VCaP (cell line): ENCODE measurements around the gene TEX264.
"Not testable (repeated sequence)": the region's sequence is repeated elsewhere in the genome, so short reads cannot be mapped to it uniquely, and the experiment has no call there.

Experiments
- H3K27ac ChIP-seq: fragments of 450-650 bp; 2 replicates; pipeline ENCODE4 v1.5.1; 2017
- TF ChIP-seq, protein P1 (sequence below): fragments of 450-650 bp; conservative IDR thresholded peaks from 2 replicates; pipeline ENCODE4 v1.5.1; 2017; ENCODE audit warnings: mild to moderate bottlenecking, moderate library complexity

TEX264 gene

GRCh38 chr3:51646091-51646490, 25.0 kb upstream of the TEX264 start:
- no peak overlapping the region for H3K27ac ChIP-seq
- TF ChIP-seq, protein P1, sequence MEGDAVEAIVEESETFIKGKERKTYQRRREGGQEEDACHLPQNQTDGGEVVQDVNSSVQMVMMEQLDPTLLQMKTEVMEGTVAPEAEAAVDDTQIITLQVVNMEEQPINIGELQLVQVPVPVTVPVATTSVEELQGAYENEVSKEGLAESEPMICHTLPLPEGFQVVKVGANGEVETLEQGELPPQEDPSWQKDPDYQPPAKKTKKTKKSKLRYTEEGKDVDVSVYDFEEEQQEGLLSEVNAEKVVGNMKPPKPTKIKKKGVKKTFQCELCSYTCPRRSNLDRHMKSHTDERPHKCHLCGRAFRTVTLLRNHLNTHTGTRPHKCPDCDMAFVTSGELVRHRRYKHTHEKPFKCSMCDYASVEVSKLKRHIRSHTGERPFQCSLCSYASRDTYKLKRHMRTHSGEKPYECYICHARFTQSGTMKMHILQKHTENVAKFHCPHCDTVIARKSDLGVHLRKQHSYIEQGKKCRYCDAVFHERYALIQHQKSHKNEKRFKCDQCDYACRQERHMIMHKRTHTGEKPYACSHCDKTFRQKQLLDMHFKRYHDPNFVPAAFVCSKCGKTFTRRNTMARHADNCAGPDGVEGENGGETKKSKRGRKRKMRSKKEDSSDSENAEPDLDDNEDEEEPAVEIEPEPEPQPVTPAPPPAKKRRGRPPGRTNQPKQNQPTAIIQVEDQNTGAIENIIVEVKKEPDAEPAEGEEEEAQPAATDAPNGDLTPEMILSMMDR = no peak

DNA sequence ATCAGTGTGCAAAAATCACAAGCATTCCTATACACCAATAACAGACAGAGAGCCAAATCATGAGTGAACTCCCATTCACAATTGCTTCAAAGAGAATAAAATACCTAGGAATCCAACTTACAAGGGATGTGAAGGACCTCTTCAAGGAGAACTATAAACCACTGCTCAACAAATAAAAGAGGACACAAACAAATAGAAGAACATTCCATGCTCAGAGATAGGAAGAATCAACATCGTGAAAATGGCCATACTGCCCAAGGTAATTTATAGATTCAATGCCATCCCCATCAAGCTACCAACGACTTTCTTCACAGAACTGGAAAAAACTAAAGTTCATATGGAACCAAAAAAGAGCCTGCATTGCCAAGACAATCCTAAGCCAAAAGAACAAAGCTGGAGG, 18.9 kb upstream of the TEX264 start:
- H3K27ac ChIP-seq = peak overlapping the region; percentile 57

DNA sequence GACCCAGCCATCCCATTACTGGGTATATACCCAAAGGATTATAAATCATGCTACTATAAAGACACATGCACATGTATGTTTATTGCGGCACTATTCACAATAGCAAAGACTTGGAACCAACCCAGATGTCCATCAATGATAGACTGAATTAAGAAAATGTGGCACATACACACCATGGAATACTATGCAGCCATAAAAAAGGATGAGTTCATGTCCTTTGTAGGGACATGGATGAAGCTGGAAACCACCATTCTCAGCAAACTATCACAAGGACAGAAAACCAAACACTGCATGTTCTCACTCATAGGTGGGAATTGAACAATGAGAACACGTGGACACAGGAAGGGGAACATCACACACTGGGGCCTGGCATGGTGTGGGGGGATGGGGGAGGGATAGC, 17.6 kb upstream of the TEX264 start:
- H3K27ac ChIP-seq = not testable (repeated sequence)

DNA sequence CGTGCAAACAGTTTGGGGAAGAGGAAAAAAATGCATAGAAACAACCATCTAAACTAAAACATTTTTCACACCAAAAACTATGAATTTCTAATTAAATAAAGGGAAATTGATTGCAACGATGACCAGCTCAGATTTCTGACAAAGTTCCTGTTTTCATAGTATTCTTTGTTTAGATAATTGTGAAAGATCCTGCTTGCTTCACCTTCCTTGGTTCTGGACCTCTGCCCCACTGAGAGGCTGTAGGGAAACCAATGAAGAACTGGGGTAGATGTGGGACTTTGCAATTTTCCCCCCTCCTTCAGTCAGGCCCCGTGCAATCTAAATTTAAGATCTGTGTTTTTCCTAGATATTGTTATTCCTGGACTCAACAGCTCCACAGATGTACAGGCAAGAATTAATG, 13.8 kb upstream of the TEX264 start:
- H3K27ac ChIP-seq = no peak overlapping the region

DNA sequence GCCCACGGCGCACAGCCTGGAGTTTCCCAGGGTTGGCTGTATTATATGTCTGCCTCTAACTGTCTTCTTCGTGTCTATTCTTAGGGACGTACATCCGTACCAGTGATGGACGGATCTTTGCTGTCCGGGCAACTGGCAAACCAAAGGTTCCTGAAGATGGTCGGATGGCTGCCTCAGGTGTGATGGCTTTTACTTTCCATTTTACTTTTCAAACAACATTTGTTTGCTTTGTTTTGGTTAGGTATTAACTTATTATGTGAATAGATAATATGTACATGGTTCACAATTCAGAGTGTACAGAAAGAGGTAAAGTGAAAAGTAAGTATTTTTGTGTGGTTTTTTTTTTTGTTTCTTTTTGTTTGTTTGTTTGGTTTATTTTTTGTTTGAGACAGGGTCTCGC, 11.1 kb upstream of the TEX264 start:
- TF ChIP-seq, protein P1 = no peak
- H3K27ac ChIP-seq = no peak overlapping the region; the same call in 1 of the 2 replicates

More for the DNA sequence above, 13.8 kb upstream of the TEX264 start:
- TF ChIP-seq, protein P1 = no peak

- TF ChIP-seq, protein P1 = no peak
Measured at GRCh38 chr3:51662456-51662855, 8.6 kb upstream of the TEX264 start.

GRCh38 chr3:51668756-51669155, 2.3 kb upstream of the TEX264 start:
- TF ChIP-seq, protein P1 = no peak
- peak overlapping the region; percentile 95 for H3K27ac ChIP-seq

More at GRCh38 chr3:51662456-51662855, 8.6 kb upstream of the TEX264 start:
- no peak overlapping the region for H3K27ac ChIP-seq

DNA sequence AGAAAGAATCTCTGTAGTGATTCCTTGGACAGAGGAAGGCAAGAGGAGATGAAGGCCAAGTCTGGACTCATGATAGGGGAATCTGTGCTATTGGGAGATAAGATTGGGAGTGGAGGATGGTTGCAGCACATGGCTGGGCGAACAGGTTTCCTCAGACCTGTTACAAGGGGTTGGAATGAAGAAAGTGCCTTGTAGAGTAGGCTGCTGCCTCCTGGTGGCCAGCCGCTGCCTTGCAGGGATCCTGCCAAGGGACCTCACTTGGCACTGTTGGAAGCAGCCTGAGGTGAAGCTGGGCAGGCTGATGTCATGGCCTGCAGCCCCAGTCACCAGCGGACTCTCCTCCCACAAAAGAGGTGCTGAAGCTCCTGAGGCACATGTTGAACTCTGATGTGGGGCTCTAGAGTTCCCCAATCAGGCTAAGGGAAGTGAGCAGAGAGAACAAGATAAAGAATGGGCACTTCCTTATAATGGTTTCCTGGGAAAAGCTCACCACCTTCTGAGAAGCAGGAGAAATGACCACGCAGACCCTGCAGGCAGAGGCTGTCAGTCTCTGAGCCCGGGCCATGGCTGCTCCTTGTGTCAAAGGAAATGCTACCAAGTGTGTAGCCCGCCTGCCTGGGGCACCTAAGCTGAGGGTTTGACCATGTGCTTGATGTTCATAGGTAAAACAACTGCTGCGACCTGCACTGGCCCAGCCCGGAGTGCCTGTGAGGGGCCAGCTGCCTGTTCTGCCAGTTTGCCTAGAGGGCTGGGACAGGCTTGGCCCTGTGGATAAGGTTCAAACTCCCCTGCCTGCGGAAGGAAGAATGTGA, 1.6 kb upstream of the TEX264 start:
- TF ChIP-seq, protein P1 = peak; percentile 98
- peak overlapping the region; percentile 95 for H3K27ac ChIP-seq
